Fibroblast of mammary gland (primary cell): ENCODE data around the gene ACSL3.

Experiments
- DNase-seq: peaks from one replicate; pipeline ENCODE4 v3.0.0-alpha.2; 2010; ENCODE audit warnings: low read depth
- H3K4me3 ChIP-seq: 2 replicates; pipeline ENCODE4 v1.5.1; 2011; ENCODE audit warnings: low read depth, mild to moderate bottlenecking, low read length, moderate library complexity; ENCODE audit not compliant: control insufficient read depth
- TF ChIP-seq, protein P1 (sequence below): conservative IDR thresholded peaks from 2 replicates; pipeline ENCODE4 v1.5.1; 2011; ENCODE audit warnings: low read depth, low read length, inconsistent platforms; ENCODE audit not compliant: control insufficient read depth, insufficient read depth

The ACSL3 gene

DNA sequence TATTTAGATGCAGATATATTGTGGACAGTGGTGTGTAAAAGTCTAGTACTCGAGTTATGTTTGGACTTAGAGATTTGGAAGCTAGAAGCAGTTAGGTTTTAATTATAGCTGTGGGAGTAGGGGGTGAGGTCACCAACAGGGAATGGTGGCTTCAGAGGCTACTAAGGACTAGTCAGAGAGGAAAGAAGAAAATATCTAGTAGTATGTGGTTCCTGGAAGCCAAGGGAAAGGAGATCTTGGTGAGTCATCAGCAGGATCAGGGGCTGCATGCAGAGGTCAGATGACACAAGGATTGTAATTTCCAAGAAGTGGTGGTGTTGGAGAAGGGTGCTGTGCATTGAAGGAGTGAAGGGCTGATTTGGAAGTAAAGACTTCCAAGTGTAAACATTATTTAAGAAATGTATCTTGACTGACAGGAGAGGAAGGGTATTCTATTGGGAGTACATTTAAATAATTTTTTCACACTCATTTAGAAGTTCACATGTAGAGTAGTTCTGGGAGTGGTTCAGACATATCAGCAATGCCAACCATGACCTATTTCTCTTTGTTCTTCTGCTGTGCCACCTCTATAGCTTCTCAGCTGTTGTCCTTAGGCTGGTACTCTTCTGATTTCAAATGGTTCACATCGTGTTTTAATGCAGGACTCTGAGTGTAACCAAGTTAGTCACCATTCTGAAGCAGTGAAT is 59.1 kb downstream of the ACSL3 start:
- no peak overlapping the region for H3K4me3 ChIP-seq
- TF ChIP-seq, protein P1, sequence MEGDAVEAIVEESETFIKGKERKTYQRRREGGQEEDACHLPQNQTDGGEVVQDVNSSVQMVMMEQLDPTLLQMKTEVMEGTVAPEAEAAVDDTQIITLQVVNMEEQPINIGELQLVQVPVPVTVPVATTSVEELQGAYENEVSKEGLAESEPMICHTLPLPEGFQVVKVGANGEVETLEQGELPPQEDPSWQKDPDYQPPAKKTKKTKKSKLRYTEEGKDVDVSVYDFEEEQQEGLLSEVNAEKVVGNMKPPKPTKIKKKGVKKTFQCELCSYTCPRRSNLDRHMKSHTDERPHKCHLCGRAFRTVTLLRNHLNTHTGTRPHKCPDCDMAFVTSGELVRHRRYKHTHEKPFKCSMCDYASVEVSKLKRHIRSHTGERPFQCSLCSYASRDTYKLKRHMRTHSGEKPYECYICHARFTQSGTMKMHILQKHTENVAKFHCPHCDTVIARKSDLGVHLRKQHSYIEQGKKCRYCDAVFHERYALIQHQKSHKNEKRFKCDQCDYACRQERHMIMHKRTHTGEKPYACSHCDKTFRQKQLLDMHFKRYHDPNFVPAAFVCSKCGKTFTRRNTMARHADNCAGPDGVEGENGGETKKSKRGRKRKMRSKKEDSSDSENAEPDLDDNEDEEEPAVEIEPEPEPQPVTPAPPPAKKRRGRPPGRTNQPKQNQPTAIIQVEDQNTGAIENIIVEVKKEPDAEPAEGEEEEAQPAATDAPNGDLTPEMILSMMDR: no peak
- peak; percentile 97 for DNase-seq

DNA sequence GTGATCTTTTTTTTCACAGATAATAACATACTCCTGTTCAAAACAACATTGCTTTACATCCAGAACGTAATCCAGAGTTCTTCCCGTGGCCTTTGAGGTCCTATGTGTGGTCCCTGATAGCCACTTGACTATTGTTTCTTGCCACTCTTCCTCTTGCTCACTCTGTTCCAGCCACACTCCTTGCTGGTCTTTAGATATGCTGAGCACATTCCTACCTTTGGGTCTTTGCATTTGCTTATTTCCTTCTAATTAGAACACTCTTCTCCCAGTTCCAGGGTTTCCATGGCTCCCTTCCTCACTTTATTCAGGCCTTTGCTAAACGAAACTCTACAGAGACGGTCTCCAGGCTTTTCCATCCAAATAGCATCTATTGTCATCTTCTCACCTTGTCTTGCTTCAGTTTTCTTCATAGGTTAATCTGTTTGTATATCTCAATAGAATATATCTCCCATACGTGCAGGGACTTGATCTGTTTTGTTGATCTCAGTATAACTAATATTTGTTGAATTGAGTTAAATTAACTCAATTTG is 59.9 kb downstream of the ACSL3 start:
- H3K4me3 ChIP-seq: no peak overlapping the region
- TF ChIP-seq, protein P1: no peak
- no peak for DNase-seq

DNA sequence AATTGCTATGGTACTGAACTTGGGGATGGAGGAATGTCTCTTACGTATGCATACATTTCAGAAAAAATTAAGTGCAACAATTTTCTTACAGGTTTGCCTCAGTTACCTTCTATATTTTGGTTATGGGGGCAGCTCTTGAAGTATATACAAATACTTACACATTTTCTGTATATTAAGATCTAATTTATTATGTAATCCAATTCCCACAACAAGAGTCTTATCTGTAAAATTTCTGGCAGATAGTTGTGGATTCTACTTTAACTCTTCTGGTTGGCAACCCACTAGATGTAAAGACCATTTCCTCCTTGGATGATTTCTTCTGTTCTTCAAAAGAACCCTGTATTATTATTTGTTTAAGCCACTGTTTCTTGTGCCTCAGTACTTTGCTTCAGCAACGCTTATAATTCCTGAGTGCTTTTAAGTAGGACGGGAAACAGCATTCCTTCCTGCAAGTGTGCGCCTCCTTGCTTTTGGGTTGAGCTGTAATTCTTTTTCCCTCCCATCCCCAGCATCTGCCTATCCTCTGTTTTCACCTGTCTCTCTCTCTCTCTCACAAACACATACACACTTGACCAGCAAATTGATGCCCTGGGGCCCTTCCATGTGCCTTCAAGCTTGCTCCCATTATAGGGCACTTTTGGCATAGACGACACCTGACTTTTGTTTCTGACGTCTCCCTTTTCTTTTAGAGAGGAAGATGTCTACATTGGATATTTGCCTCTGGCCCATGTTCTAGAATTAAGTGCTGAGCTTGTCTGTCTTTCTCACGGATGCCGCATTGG is 61.4 kb downstream of the ACSL3 start:
- no peak for DNase-seq
- no peak overlapping the region for H3K4me3 ChIP-seq
- TF ChIP-seq, protein P1: no peak

DNA sequence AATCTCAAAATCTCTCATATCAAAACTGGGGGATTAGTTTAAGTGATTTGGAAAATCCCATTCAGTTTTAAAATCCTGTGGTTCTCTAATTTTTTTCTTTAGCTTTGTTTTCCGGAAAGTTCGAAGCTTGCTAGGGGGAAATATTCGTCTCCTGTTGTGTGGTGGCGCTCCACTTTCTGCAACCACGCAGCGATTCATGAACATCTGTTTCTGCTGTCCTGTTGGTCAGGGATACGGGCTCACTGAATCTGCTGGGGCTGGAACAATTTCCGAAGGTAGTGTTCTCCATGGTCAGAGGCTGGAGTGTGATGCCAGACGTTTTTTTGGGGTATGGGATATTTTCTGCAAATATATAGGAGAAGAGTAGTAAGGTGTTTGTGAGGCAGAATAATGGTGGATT is 66.1 kb downstream of the ACSL3 start:
- H3K4me3 ChIP-seq: no peak overlapping the region
- TF ChIP-seq, protein P1: no peak
- no peak for DNase-seq

DNA sequence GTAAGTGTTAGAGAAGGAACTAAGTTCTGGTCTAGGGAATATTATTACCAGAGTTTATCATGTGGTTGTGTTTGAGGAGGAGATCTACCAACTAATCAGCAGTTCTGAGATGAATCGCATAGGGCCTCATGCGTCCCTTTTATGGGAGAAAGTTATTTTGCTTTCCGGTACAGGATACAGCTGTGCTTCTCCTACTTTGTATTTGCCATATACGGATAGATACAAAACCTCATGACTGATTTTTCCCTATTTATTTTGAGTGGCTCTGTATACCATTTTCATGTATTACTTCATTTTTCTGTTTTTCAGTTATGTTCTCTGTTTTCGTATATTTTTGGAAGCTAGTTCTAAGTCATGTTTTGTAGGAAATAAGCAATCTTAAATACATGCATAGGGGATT is 66.8 kb downstream of the ACSL3 start:
- no peak overlapping the region for H3K4me3 ChIP-seq
- TF ChIP-seq, protein P1: no peak
- DNase-seq: no peak

DNA sequence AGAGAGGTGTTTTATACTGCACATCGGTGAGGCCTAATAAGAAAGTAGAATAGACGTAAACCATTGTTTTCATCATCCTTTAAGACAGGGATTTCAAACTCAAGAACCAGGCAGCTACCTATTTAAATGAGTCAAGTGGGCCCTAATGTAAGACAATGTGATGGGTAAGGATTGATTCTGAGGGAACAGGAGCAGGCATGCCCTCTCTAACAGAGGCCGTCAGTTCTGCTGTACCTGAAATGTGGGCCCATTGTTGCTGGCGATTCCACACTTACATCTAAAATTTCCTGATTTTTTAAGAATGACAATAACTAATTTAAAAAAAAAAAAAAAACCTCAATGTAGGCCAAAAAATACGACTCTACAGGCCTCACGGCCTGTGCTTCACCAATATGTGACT is 67.5 kb downstream of the ACSL3 start:
- H3K4me3 ChIP-seq: no peak overlapping the region
- DNase-seq: no peak
- TF ChIP-seq, protein P1: no peak

DNA sequence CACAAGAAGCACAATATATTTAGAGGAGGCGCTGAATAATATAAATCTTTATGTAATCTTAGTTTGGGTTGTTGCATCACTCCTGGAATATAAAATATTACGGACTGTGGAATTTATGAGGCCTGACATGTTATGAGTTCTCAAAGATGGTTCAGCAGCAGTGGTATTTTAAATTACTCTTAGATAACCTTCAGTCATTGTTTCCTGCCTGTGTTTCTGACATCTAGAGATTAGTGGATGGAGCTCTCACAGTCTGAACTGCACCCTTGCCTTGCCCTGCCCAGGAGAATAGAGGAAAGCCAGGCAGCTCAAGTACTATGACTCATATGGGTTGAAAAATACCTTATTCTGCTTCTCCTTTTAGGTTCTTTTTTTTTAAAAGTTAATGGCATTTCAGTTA is 70.0 kb downstream of the ACSL3 start:
- DNase-seq: no peak
- TF ChIP-seq, protein P1: no peak
- H3K4me3 ChIP-seq: no peak overlapping the region
